Measurements from ENCODE around the gene TUBB4A.
A peak's percentile ranks its signal among the peaks of the same experiment; 100 is the strongest.

DNA sequence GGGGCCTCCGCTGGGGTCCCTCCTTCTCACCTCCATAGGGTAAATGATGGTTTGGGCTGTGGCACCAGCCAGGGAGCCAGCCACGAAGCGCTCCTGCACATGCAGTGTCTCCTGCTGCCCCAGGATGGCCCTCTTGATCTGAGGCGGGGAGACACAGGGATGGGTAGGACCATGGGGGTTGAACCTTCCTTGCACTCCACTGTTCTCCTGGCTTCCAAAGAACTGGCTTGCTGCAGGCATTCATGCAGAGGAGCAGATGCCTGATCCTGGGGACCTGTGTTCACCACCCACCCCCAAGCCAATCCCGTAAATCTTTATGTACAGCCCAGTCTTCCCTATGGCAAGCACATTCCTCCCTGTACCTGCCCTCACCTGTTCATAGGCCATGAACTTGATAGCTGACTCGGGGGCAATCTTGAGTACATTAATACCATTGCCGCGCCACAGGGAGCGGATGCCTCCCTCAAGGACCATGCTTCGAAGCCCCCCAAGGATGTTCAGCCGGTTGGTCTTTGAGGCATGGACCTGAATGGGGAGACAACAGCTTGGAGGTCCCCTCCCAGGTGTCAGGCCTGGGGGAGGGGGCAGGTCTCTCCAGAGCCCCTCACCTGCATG, 48.1 kb downstream of the TUBB4A start:
- TF ChIP-seq DACH1 (IDR thresholded peaks at IDR 0.05; ENCODE audit: partially characterized antibody) (no peak), ZNF780A (CRISPR knock-in tag; IDR thresholded peaks at IDR 0.05) (no peak), SPI1 (IDR thresholded peaks at IDR 0.05; ENCODE audit: borderline replicate concordance, low read depth, low read length) (no peak), XRCC5 (IDR thresholded peaks at IDR 0.05; ENCODE audit: low read depth, low read length) (no peak), TRIM28 (IDR thresholded peaks at IDR 0.05) (peak; percentile 92), KLF16 (IDR thresholded peaks at IDR 0.05) (no peak), HDGF (IDR thresholded peaks at IDR 0.05) (no peak), TCF7L2 (IDR thresholded peaks at IDR 0.05; ENCODE audit: low read depth, low read length) (no peak), SIN3A (IDR thresholded peaks at IDR 0.05; ENCODE audit: borderline replicate concordance in 2 of 2, control insufficient read depth in 1 of 2, low read depth in 2 of 2, low read length in 2 of 2) (no peak)
- TF ChIP-seq, protein P1, sequence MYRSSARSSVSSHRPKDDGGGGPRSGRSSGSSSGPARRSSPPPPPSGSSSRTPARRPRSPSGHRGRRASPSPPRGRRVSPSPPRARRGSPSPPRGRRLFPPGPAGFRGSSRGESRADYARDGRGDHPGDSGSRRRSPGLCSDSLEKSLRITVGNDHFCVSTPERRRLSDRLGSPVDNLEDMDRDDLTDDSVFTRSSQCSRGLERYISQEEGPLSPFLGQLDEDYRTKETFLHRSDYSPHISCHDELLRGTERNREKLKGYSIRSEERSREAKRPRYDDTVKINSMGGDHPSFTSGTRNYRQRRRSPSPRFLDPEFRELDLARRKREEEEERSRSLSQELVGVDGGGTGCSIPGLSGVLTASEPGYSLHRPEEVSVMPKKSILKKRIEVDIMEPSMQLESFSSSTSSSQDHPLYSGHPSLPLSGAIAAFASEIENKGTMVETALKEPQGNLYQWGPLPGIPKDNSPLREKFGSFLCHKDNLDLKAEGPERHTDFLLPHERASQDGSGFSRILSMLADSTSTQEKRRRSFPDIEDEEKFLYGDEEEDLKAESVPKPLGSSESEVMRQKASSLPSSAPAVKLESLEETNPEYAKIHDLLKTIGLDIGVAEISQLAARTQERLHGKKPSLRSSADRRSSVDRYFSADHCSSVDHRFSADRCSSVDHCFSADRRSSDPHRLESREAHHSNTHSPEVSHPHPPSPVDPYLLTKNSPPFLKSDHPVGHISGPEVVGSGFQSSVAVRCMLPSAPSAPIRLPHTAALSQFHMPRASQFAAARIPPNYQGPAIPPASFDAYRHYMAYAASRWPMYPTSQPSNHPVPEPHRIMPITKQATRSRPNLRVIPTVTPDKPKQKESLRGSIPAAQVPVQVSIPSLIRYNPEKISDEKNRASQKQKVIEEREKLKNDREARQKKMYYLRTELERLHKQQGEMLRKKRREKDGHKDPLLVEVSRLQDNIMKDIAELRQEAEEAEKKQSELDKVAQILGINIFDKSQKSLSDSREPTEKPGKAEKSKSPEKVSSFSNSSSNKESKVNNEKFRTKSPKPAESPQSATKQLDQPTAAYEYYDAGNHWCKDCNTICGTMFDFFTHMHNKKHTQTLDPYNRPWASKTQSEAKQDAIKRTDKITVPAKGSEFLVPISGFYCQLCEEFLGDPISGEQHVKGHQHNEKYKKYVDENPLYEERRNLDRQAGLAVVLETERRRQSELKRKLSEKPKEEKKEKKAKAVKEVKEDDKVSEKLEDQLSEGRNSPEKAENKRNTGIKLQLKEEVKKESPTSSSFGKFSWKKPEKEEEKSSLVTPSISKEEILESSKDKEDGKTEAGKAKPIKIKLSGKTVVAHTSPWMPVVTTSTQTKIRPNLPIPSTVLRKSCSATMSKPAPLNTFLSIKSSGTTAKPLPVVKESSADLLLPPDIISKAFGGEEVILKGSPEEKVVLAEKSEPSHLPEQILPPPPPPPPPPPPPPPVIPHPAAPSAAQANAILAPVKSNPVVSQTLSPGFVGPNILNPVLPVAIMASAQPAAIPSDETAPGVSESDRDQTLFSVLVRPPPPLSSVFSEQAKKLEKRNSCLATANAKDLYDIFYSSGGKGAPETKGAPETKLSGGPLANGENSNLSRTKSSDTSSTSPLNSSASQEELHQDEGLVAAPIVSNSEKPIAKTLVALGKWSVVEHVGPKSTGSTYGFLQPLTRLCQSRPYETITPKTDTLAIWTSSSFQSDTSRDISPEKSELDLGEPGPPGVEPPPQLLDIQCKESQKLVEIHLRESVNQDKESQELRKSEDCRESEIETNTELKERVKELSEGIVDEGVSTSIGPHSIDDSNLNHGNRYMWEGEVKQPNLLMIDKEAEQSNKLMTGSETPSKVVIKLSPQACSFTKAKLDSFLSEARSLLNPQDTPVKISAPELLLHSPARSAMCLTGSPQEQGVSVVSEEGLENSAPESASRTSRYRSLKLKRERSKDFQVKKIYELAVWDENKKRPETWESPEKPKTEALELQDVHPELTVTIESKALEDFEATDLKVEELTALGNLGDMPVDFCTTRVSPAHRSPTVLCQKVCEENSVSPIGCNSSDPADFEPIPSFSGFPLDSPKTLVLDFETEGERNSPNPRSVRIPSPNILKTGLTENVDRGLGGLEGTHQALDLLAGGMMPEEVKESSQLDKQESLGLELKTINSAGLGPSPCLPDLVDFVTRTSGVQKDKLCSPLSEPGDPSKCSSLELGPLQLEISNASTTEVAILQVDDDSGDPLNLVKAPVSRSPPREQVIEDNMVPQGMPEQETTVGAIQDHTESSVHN (IDR thresholded peaks at IDR 0.05; ENCODE audit: borderline replicate concordance in 1 of 2, low read depth in 1 of 2) = no peak
- TF ChIP-seq, protein P2, sequence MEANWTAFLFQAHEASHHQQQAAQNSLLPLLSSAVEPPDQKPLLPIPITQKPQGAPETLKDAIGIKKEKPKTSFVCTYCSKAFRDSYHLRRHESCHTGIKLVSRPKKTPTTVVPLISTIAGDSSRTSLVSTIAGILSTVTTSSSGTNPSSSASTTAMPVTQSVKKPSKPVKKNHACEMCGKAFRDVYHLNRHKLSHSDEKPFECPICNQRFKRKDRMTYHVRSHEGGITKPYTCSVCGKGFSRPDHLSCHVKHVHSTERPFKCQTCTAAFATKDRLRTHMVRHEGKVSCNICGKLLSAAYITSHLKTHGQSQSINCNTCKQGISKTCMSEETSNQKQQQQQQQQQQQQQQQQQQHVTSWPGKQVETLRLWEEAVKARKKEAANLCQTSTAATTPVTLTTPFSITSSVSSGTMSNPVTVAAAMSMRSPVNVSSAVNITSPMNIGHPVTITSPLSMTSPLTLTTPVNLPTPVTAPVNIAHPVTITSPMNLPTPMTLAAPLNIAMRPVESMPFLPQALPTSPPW (CRISPR knock-in tag; IDR thresholded peaks at IDR 0.05) = no peak
- TF ChIP-seq, protein P3, sequence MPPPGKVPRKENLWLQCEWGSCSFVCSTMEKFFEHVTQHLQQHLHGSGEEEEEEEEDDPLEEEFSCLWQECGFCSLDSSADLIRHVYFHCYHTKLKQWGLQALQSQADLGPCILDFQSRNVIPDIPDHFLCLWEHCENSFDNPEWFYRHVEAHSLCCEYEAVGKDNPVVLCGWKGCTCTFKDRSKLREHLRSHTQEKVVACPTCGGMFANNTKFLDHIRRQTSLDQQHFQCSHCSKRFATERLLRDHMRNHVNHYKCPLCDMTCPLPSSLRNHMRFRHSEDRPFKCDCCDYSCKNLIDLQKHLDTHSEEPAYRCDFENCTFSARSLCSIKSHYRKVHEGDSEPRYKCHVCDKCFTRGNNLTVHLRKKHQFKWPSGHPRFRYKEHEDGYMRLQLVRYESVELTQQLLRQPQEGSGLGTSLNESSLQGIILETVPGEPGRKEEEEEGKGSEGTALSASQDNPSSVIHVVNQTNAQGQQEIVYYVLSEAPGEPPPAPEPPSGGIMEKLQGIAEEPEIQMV (tag; conservative IDR thresholded peaks at IDR 0.05; ENCODE audit: low read depth) = no peak
- TF ChIP-seq, protein P4, sequence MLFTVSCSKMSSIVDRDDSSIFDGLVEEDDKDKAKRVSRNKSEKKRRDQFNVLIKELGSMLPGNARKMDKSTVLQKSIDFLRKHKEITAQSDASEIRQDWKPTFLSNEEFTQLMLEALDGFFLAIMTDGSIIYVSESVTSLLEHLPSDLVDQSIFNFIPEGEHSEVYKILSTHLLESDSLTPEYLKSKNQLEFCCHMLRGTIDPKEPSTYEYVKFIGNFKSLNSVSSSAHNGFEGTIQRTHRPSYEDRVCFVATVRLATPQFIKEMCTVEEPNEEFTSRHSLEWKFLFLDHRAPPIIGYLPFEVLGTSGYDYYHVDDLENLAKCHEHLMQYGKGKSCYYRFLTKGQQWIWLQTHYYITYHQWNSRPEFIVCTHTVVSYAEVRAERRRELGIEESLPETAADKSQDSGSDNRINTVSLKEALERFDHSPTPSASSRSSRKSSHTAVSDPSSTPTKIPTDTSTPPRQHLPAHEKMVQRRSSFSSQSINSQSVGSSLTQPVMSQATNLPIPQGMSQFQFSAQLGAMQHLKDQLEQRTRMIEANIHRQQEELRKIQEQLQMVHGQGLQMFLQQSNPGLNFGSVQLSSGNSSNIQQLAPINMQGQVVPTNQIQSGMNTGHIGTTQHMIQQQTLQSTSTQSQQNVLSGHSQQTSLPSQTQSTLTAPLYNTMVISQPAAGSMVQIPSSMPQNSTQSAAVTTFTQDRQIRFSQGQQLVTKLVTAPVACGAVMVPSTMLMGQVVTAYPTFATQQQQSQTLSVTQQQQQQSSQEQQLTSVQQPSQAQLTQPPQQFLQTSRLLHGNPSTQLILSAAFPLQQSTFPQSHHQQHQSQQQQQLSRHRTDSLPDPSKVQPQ (CRISPR knock-in tag; IDR thresholded peaks at IDR 0.05; ENCODE audit: borderline replicate concordance) = no peak
- TF ChIP-seq, protein P5, sequence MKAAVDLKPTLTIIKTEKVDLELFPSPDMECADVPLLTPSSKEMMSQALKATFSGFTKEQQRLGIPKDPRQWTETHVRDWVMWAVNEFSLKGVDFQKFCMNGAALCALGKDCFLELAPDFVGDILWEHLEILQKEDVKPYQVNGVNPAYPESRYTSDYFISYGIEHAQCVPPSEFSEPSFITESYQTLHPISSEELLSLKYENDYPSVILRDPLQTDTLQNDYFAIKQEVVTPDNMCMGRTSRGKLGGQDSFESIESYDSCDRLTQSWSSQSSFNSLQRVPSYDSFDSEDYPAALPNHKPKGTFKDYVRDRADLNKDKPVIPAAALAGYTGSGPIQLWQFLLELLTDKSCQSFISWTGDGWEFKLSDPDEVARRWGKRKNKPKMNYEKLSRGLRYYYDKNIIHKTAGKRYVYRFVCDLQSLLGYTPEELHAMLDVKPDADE (conservative IDR thresholded peaks at IDR 0.05; ENCODE audit: control insufficient read depth, low read depth, low read length) = no peak
